ENCODE data around the gene PAK2.
"Not testable (repeated sequence)": the region's sequence is repeated elsewhere in the genome, so short reads cannot be mapped to it uniquely, and the experiment has no call there.

PAK2 gene

GRCh38 chr3:196844235-196845219 is 104.9 kb downstream of the PAK2 start:
- not testable (repeated sequence) for DNase-seq

GRCh38 chr3:196848375-196848774 is 108.7 kb downstream of the PAK2 start:
- DNase-seq = not testable (repeated sequence)

- no peak for DNase-seq
Observed at GRCh38 chr3:196849180-196849741, 109.6 kb downstream of the PAK2 start.

GRCh38 chr3:196863000-196863399 is 123.3 kb downstream of the PAK2 start:
- not testable (repeated sequence) for DNase-seq

- DNase-seq = no peak
Observed at GRCh38 chr3:196867155-196867506, 127.5 kb downstream of the PAK2 start.

- peak; percentile 76 for DNase-seq
Observed at GRCh38 chr3:196867507-196868296, 128.0 kb downstream of the PAK2 start, which contains the start of gene SENP5. SENP5 (plus strand) TSS chr3:196867920; CDS start chr3:196885182, 17,262 bp downstream.

GRCh38 chr3:196868297-196868661 is 128.6 kb downstream of the PAK2 start:
- DNase-seq = peak; percentile 13

GRCh38 chr3:196872316-196872715 is 132.7 kb downstream of the PAK2 start:
- no peak for DNase-seq

GRCh38 chr3:196874511-196875094 is 134.9 kb downstream of the PAK2 start:
- not testable (repeated sequence) for DNase-seq

GRCh38 chr3:196875258-196875657 is 135.6 kb downstream of the PAK2 start:
- no peak for DNase-seq

Measured in effector CD8-positive, alpha-beta T cell (primary cell).